ENCODE measurements around the gene HTR3D. TPM values are rescaled to one million over a fixed set of nuclear protein-coding genes. Genes with fewer than 3 reads are reported as not detected.

Gene HTR3D
- total and polyA plus RNA-seq, 10 of the 15 experiments (the other 5 are each of a cell fraction or from before 2014, with no cell fraction given) = not detected

- Histone ChIP-seq H3K4me2 (ENCODE audit: control insufficient read depth, insufficient read depth) (no peak overlapping the region), H4K20me1 (ENCODE audit: control insufficient read depth, insufficient read depth) (no peaks in the 10 kb centered on the region), H3K36me3 (ENCODE audit: control insufficient read depth in 2 of 2, insufficient read depth in 2 of 2, low read length in 1 of 2) (no peaks in the 10 kb centered on the region), H3K79me2 (ENCODE audit: control insufficient read depth, insufficient read depth, low read length) (no peaks in the 10 kb centered on the region), H3K4me1 (ENCODE audit: control insufficient read depth, insufficient read depth, low read length) (no peaks in the 10 kb centered on the region), H3K4me3 (no peak overlapping the region), H3K9ac (ENCODE audit: control insufficient read depth, insufficient read depth, low read length) (no peak overlapping the region), H3K27me3 (replicated peaks in 1 of 2; ENCODE audit: control insufficient read depth in 2 of 2, insufficient read depth in 2 of 2, low read length in 1 of 2) (no peaks in the 10 kb centered on the region), H3K27ac (ENCODE audit: control insufficient read depth, insufficient read depth) (no peak overlapping the region), H2AFZ (ENCODE audit: control insufficient read depth, low read depth, low read length) (no peak overlapping the region), H3K9me3 (replicated peaks; ENCODE audit: control insufficient read depth, insufficient read depth, low read length) (peaks cover 8% of the 10 kb centered on the region; the same call in 2 of the 3 replicates)
- no TSS peak for BruUV-seq (replicated peaks)
- in situ Hi-C loops (cut with MboI) (no loop called here), intact Hi-C loops (cut with micrococcal nuclease; ENCODE audit: unreplicated experiment) (no loop called here)
- 39% methylated on average over 16 of the region's 16 CpGs for WGBS (ENCODE audit: insufficient coverage, insufficient replicate concordance, low lambda C conversion rate, missing lambda C conversion rate)
- DNase-seq (ENCODE audit: low read depth, low spot score) (no peak), FAIRE-seq (no peak), ATAC-seq (no peak)
- POLR2A ChIA-PET = no interaction called here
- CTCF ChIA-PET = no interaction called here
- SMC1A ChIA-PET (ENCODE audit: uncharacterized antibody, unreplicated experiment) = no interaction called here
- no peak for TF ChIP-seq CBX5 (IDR thresholded peaks at IDR 0.05; ENCODE audit: low read depth)
- TF ChIP-seq ZBTB4 (CRISPR knock-in tag; IDR thresholded peaks at IDR 0.05) = no peak
- no peak for TF ChIP-seq CREM (IDR thresholded peaks at IDR 0.05; ENCODE audit: low read depth)
- no peak for TF ChIP-seq ZNF384 (IDR thresholded peaks at IDR 0.05; ENCODE audit: borderline replicate concordance, low read depth, low read length)
- TF ChIP-seq RELB (IDR thresholded peaks at IDR 0.05; ENCODE audit: low read depth) = no peak
- no peak for TF ChIP-seq NR2C2 (IDR thresholded peaks at IDR 0.05; ENCODE audit: borderline replicate concordance, control insufficient read depth, insufficient read length, low read depth)
- no peak for TF ChIP-seq STAT3 (IDR thresholded peaks at IDR 0.05; ENCODE audit: low read depth, low read length)
- no peak for TF ChIP-seq SMAD1 (IDR thresholded peaks at IDR 0.05; ENCODE audit: low read depth, partially characterized antibody)
- TF ChIP-seq NBN (IDR thresholded peaks at IDR 0.05) = no peak
- no peak for TF ChIP-seq HCFC1 (IDR thresholded peaks at IDR 0.05; ENCODE audit: low read length)
- no peak for TF ChIP-seq KAT2A (conservative IDR thresholded peaks at IDR 0.05; ENCODE audit: control insufficient read depth, low read depth, low read length)
- TF ChIP-seq MYC (IDR thresholded peaks at IDR 0.05; ENCODE audit: insufficient read depth, insufficient read length, insufficient replicate concordance, low read length, severe bottlenecking) = no peak
- TF ChIP-seq MEF2B (IDR thresholded peaks at IDR 0.05; ENCODE audit: partially characterized antibody, poor library complexity, severe bottlenecking) = no peak
- RAD21 ChIA-PET (ENCODE audit: unreplicated experiment) = no interaction called here
These were observed 49.7 kb downstream of the HTR3D start for GRCh38 chr3:184081116-184081830.
